SK-N-SH (cell line): ENCODE measurements around the gene S1PR5. TPM values are rescaled to one million over a fixed set of nuclear protein-coding genes. Genes with fewer than 3 reads are reported as not detected.

Experiments used
- CTCF ChIA-PET: fragments of 300-600, 350-600 bp; formaldehyde crosslinking; extraction: SDS; loops from one replicate; lab custom pipeline; 2021; lab: Yijun Ruan, JAX
- POLR2A ChIA-PET: fragments of 350-600 bp; sonication (Branson Sonifier 250); formaldehyde crosslinking; extraction: SDS; loops from one replicate; lab custom pipeline; 2020; ENCODE audit warnings: antibody characterized with exemption, inconsistent platforms; lab: Yijun Ruan, JAX
- DNase-seq: peaks from one replicate; pipeline ENCODE4 v3.0.0; 2012
- H2AFZ ChIP-seq: fragments of 200-600 bp; sonication (generic); 2 replicates; pipeline ENCODE4 v1.8.1; 2016; ENCODE audit warnings: antibody characterized with exemption, mild to moderate bottlenecking, low read depth
- H3F3A ChIP-seq: fragments of 200-600 bp; sonication (generic); replicated peaks from 2 replicates; pipeline ENCODE3; 2016; ENCODE audit warnings: antibody characterized with exemption, mild to moderate bottlenecking; ENCODE audit not compliant: insufficient read depth
- H3K27ac ChIP-seq, 2 experiments: fragments of 200-500 bp in 1 of 2; fragments of 200-600 bp in 1 of 2; sonication (Bioruptor generic) in 1 of 2; sonication (generic), shearing (Covaris generic) in 1 of 2; 2 replicates each; pipeline versions ENCODE4 v1.5.1 to v1.6.1; 2014 to 2016; ENCODE audit warnings: low read depth in 2 of 2, inconsistent platforms in 1 of 2, low read length in 1 of 2, mild to moderate bottlenecking in 1 of 2, mixed read lengths in 1 of 2
- H3K27me3 ChIP-seq: fragments of 200-600 bp; sonication (generic), shearing (Covaris generic); 2 replicates; pipeline ENCODE4 v1.6.1; 2016; ENCODE audit warnings: mixed run types; ENCODE audit not compliant: insufficient read depth
- H3K36me3 ChIP-seq, 2 experiments: fragments of 200-500 bp in 1 of 2; fragments of 200-600 bp in 1 of 2; sonication (Bioruptor generic) in 1 of 2; sonication (generic) in 1 of 2; replicated peaks in 1 of 2; 2 replicates each; pipeline versions ENCODE3 to v1.5.1; 2014 to 2016; ENCODE audit warnings: low read length in 1 of 2, mild to moderate bottlenecking in 1 of 2; ENCODE audit not compliant: insufficient read depth in 2 of 2, control insufficient read depth in 1 of 2
- H3K4me1 ChIP-seq, 2 experiments: fragments of 200-500 bp in 1 of 2; fragments of 200-600 bp in 1 of 2; sonication (Bioruptor generic) in 1 of 2; sonication (generic), shearing (Covaris generic) in 1 of 2; 2 replicates each; pipeline versions ENCODE4 v1.5.1 to v1.6.1; 2014 to 2016; ENCODE audit warnings: low read depth in 1 of 2, low read length in 1 of 2, mixed run types in 1 of 2; ENCODE audit not compliant: insufficient read depth in 2 of 2, control insufficient read depth in 1 of 2
- H3K4me2 ChIP-seq: fragments of 200-600 bp; sonication (generic), shearing (Covaris generic); 2 replicates; pipeline ENCODE4 v1.6.1; 2017; ENCODE audit warnings: mixed run types
- H3K4me3 ChIP-seq, 2 experiments: fragments of 200-500 bp in 1 of 2; fragments of 200-600 bp in 1 of 2; sonication (Bioruptor generic) in 1 of 2; sonication (generic), shearing (Covaris generic) in 1 of 2; 2 replicates each; pipeline versions ENCODE4 v1.5.1 to v1.8.1; 2014 to 2016; ENCODE audit warnings: low read depth in 2 of 2, inconsistent platforms in 1 of 2, low read length in 1 of 2, mild to moderate bottlenecking in 1 of 2, mixed read lengths in 1 of 2, moderate library complexity in 1 of 2
- H3K79me2 ChIP-seq: fragments of 200-600 bp; sonication (generic); 2 replicates; pipeline ENCODE4 v1.8.1; 2017; ENCODE audit warnings: mild to moderate bottlenecking; ENCODE audit not compliant: insufficient read depth
- H3K9ac ChIP-seq: fragments of 200-600 bp; sonication (generic); 2 replicates; pipeline ENCODE4 v1.6.1; 2017; ENCODE audit warnings: mixed run types
- H3K9me2 ChIP-seq: fragments of 200-600 bp; sonication (generic); 2 replicates; pipeline ENCODE4 v1.6.1; 2017; ENCODE audit warnings: mixed run types
- H3K9me3 ChIP-seq: fragments of 200-600 bp; sonication (generic); 2 replicates; pipeline ENCODE4 v1.6.1; 2017; ENCODE audit warnings: mixed run types, mild to moderate bottlenecking, moderate library complexity
- H4K20me1 ChIP-seq: fragments of 200-600 bp; sonication (generic); 2 replicates; pipeline ENCODE4 v1.6.1; 2017; ENCODE audit warnings: mild to moderate bottlenecking, mixed run types; ENCODE audit not compliant: insufficient read depth
- CHD2 ChIP-seq: fragments of 150-350 bp; IDR thresholded peaks from 2 replicates; pipeline ENCODE4 v1.6.1; 2018; ENCODE audit warnings: low read length; ENCODE audit not compliant: partially characterized antibody
- EP300 ChIP-seq, 2 experiments: IDR thresholded peaks; 2 replicates each; pipeline versions ENCODE4 v1.4.0 to v1.6.1; 2012; ENCODE audit warnings: borderline replicate concordance in 1 of 2, low read depth in 1 of 2, low read length in 1 of 2
- FOSL2 ChIP-seq: IDR thresholded peaks from 2 replicates; pipeline ENCODE4 v1.4.0; 2012; ENCODE audit warnings: low read depth, mild to moderate bottlenecking, moderate library complexity, borderline replicate concordance
- FOXJ3 ChIP-seq: sonication (generic); formaldehyde crosslinking; IDR thresholded peaks from 2 replicates; pipeline ENCODE4 v1.5.1; 2020; ENCODE audit warnings: mild to moderate bottlenecking, missing genetic modification reagents
- FOXM1 ChIP-seq: IDR thresholded peaks from 2 replicates; pipeline ENCODE4 v1.4.0; 2012; ENCODE audit warnings: low read depth, mild to moderate bottlenecking
- JUND ChIP-seq: IDR thresholded peaks from 2 replicates; pipeline ENCODE4 v1.4.0; 2012
- MEF2A ChIP-seq: IDR thresholded peaks from 2 replicates; pipeline ENCODE4 v1.4.0; 2012; ENCODE audit warnings: low read depth, borderline replicate concordance
- MXI1 ChIP-seq: IDR thresholded peaks from 2 replicates; pipeline ENCODE4 v1.6.1; 2012; ENCODE audit warnings: mild to moderate bottlenecking, low read depth, low read length, improper control_type of control experiment
- NFIC ChIP-seq: IDR thresholded peaks from 2 replicates; pipeline ENCODE4 v1.4.0; 2012; ENCODE audit warnings: borderline replicate concordance
- NRF1 ChIP-seq: IDR thresholded peaks from 2 replicates; pipeline ENCODE4 v1.6.1; 2012; ENCODE audit warnings: low read depth, mild to moderate bottlenecking, low read length
- POLR2AphosphoS5 ChIP-seq: IDR thresholded peaks from 2 replicates; pipeline ENCODE4 v1.6.1; 2012; ENCODE audit warnings: low read depth, low read length
- RCOR1 ChIP-seq: fragments of 150-350 bp; IDR thresholded peaks from 2 replicates; pipeline ENCODE4 v1.6.1; 2017; ENCODE audit warnings: antibody characterized with exemption, low read length
- RFX5 ChIP-seq: IDR thresholded peaks from 2 replicates; pipeline ENCODE4 v1.6.1; 2012; ENCODE audit warnings: mild to moderate bottlenecking, improper control_type of control experiment, low read length
- SIN3A ChIP-seq: IDR thresholded peaks from 2 replicates; pipeline ENCODE4 v1.6.1; 2012; ENCODE audit warnings: low read depth, mild to moderate bottlenecking, low read length, moderate library complexity, borderline replicate concordance
- TAF1 ChIP-seq: IDR thresholded peaks from 2 replicates; pipeline ENCODE4 v1.6.1; 2012; ENCODE audit warnings: low read depth, mild to moderate bottlenecking, low read length, moderate library complexity, borderline replicate concordance
- TCF12 ChIP-seq: IDR thresholded peaks from 2 replicates; pipeline ENCODE4 v1.4.0; 2012
- YY1 ChIP-seq: IDR thresholded peaks from 2 replicates; pipeline ENCODE4 v1.4.0; 2012; ENCODE audit warnings: low read depth, mild to moderate bottlenecking
- ZBTB33 ChIP-seq: IDR thresholded peaks from 2 replicates; pipeline ENCODE4 v1.4.0; 2012; ENCODE audit warnings: low read depth, borderline replicate concordance
- WGBS: methylation state at CpG from one replicate; pipeline ENCODE4 v1.1.6; 2017; ENCODE audit warnings: low lambda C conversion rate; 5-methylcytosine and 5-hydroxymethylcytosine counted together
- polyA plus RNA-seq, 3 experiments: library from polyadenylated mRNA; depleted of rRNA; stranded (reverse); fragments of >200 nt; gene quantifications; 2 replicates each; pipeline ENCODE4 v1.2.3, GENCODE V29; 2012
- TF ChIP-seq, protein P1 (sequence below): IDR thresholded peaks from 2 replicates; pipeline ENCODE4 v1.4.0; 2012; ENCODE audit warnings: low read depth
- TF ChIP-seq, protein P2 (sequence below): IDR thresholded peaks from 2 replicates; pipeline ENCODE4 v1.4.0; 2012; ENCODE audit warnings: low read depth, borderline replicate concordance
- TF ChIP-seq, protein P3 (sequence below): fragments of 200-600 bp; sonication (generic); IDR thresholded peaks from 2 replicates; pipeline ENCODE4 v1.6.1; 2017; ENCODE audit warnings: antibody characterized with exemption, mild to moderate bottlenecking, moderate library complexity
- TF ChIP-seq, protein P4 (sequence below): IDR thresholded peaks from 2 replicates; pipeline ENCODE4 v1.6.1; 2012; ENCODE audit warnings: mild to moderate bottlenecking, low read depth, low read length, moderate library complexity

Gene S1PR5
- polyA plus RNA-seq, 1 of the 3 experiments (the other 2 are of a cell fraction), result 0.36 TPM

DNA sequence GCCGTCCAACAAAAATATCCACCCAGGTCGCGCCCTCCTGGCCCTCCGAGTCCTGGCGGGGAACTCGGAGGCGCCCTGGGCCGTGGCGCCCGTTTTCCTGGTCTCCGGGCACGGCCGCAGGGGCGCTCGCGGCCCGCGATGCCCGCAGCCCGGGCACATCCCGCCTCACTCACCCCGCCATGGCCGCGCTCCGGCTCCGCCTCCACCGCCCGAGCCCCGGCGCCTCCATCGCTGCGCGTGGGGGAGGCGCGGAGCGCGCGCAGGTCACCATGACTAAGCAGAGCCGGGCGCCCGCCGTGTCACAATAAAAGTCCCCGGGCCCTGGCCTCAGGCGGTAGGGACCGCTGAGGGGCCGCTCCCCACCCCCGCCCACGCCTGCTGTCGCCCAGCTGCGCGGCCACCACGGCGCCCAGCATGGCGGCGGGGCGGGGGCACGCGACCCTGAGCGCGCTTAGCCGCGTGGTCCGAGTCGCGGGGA lies 14.7 kb downstream of the S1PR5 start:
- POLR2A ChIA-PET, result interaction anchor here (0.6 to 0.7 kb wide), 4 partner anchors 44 to 918 kb away, joined by 3 read pairs; no protein-coding TSS in a partner anchor
- Histone ChIP-seq H3K27ac (peak overlapping the region; percentile 92 to 94), H3F3A (peaks cover 11% of the 10 kb centered on the region), H3K27me3 (no peaks in the 10 kb centered on the region), H3K4me1 (peaks cover 3 to 4% of the 10 kb centered on the region in 2 experiments; a peak in 1 of 4 replicates), H3K4me2 (peak overlapping the region; percentile 83), H3K4me3 (peak overlapping the region; percentile 66 to 88), H3K79me2 (peaks cover 49% of the 10 kb centered on the region), H2AFZ (peak overlapping the region; percentile 95), H3K9me3 (no peaks in the 10 kb centered on the region), H4K20me1 (peaks cover 2% of the 10 kb centered on the region; the same call in 1 of the 2 replicates), H3K9me2 (no peaks in the 10 kb centered on the region), H3K9ac (peak overlapping the region; percentile 99), H3K36me3 (peaks cover 8 to 16% of the 10 kb centered on the region in 2 experiments)
- WGBS, result 0% methylated on average over 22 of the region's 65 CpGs
- CTCF ChIA-PET, result interaction anchor here (1.6 kb wide), 1 partner anchor 39 kb away, joined by 5 read pairs; no protein-coding TSS in a partner anchor
- TF ChIP-seq, protein P1, sequence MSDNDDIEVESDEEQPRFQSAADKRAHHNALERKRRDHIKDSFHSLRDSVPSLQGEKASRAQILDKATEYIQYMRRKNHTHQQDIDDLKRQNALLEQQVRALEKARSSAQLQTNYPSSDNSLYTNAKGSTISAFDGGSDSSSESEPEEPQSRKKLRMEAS, result peak; percentile 63; the same call in 1 of the 2 replicates
- TF ChIP-seq EP300 (IDR thresholded peaks at IDR 0.05; ENCODE audit: borderline replicate concordance in 1 of 2, low read depth in 1 of 2, low read length in 1 of 2), result no peak
- TF ChIP-seq, protein P2, sequence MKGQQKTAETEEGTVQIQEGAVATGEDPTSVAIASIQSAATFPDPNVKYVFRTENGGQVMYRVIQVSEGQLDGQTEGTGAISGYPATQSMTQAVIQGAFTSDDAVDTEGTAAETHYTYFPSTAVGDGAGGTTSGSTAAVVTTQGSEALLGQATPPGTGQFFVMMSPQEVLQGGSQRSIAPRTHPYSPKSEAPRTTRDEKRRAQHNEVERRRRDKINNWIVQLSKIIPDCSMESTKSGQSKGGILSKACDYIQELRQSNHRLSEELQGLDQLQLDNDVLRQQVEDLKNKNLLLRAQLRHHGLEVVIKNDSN, result no peak
- no peak for TF ChIP-seq MEF2A
- peak; percentile 88 for TF ChIP-seq YY1
- TF ChIP-seq, protein P3, sequence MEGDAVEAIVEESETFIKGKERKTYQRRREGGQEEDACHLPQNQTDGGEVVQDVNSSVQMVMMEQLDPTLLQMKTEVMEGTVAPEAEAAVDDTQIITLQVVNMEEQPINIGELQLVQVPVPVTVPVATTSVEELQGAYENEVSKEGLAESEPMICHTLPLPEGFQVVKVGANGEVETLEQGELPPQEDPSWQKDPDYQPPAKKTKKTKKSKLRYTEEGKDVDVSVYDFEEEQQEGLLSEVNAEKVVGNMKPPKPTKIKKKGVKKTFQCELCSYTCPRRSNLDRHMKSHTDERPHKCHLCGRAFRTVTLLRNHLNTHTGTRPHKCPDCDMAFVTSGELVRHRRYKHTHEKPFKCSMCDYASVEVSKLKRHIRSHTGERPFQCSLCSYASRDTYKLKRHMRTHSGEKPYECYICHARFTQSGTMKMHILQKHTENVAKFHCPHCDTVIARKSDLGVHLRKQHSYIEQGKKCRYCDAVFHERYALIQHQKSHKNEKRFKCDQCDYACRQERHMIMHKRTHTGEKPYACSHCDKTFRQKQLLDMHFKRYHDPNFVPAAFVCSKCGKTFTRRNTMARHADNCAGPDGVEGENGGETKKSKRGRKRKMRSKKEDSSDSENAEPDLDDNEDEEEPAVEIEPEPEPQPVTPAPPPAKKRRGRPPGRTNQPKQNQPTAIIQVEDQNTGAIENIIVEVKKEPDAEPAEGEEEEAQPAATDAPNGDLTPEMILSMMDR, result 0 out of 2 replicates have a peak, but pooled peaks have one; percentile 2
- peak; percentile 53 for TF ChIP-seq CHD2
- TF ChIP-seq FOXM1, result peak; percentile 56; the same call in 1 of the 2 replicates
- TF ChIP-seq FOSL2, result peak; percentile 64; the same call in 1 of the 2 replicates
- TF ChIP-seq NFIC, result no peak
- TF ChIP-seq, protein P4, sequence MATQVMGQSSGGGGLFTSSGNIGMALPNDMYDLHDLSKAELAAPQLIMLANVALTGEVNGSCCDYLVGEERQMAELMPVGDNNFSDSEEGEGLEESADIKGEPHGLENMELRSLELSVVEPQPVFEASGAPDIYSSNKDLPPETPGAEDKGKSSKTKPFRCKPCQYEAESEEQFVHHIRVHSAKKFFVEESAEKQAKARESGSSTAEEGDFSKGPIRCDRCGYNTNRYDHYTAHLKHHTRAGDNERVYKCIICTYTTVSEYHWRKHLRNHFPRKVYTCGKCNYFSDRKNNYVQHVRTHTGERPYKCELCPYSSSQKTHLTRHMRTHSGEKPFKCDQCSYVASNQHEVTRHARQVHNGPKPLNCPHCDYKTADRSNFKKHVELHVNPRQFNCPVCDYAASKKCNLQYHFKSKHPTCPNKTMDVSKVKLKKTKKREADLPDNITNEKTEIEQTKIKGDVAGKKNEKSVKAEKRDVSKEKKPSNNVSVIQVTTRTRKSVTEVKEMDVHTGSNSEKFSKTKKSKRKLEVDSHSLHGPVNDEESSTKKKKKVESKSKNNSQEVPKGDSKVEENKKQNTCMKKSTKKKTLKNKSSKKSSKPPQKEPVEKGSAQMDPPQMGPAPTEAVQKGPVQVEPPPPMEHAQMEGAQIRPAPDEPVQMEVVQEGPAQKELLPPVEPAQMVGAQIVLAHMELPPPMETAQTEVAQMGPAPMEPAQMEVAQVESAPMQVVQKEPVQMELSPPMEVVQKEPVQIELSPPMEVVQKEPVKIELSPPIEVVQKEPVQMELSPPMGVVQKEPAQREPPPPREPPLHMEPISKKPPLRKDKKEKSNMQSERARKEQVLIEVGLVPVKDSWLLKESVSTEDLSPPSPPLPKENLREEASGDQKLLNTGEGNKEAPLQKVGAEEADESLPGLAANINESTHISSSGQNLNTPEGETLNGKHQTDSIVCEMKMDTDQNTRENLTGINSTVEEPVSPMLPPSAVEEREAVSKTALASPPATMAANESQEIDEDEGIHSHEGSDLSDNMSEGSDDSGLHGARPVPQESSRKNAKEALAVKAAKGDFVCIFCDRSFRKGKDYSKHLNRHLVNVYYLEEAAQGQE, result peak; percentile 61; the same call in 1 of the 2 replicates
- no peak for TF ChIP-seq RCOR1
- no peak for TF ChIP-seq FOXJ3 (CRISPR knock-in tag)
- no peak for TF ChIP-seq ZBTB33
- peak; percentile 67 for TF ChIP-seq NRF1
- TF ChIP-seq MXI1, result no peak; the same call in 1 of the 2 replicates
- no peak for TF ChIP-seq RFX5
- peak; percentile 88 for TF ChIP-seq TAF1
- no peak; the same call in 1 of the 2 replicates for TF ChIP-seq JUND
- TF ChIP-seq POLR2AphosphoS5, result peak; percentile 47; the same call in 1 of the 2 replicates
- TF ChIP-seq TCF12, result peak; percentile 41; the same call in 1 of the 2 replicates
- TF ChIP-seq SIN3A, result peak; percentile 76; the same call in 1 of the 2 replicates
- DNase-seq, result peak; percentile 94
